Astrocyte of the cerebellum (primary cell): ENCODE data around the gene EPHX1.

Experiments
- DNase-seq: peaks from one replicate; pipeline ENCODE4 v3.0.0-alpha.2; 2011; ENCODE audit warnings: low read depth
- H3K4me3 ChIP-seq: 2 replicates; pipeline ENCODE4 v1.5.1; 2011; ENCODE audit warnings: mild to moderate bottlenecking, low read depth, low read length, moderate library complexity
- CTCF ChIP-seq: IDR thresholded peaks from 2 replicates; pipeline ENCODE4 v1.5.1; 2012; ENCODE audit warnings: low read length, low read depth, moderate library complexity, mild to moderate bottlenecking; ENCODE audit errors: missing control alignments
- in situ Hi-C: cut with HindIII; loops from 2 replicates; pipeline ENCODE4 v1.10.0; 2017; ENCODE audit warnings: low sequenced_read_pairs

EPHX1 gene

GRCh38 chr1:225860876-225861441 lies 51.0 kb downstream of the EPHX1 start:
- DNase-seq, result no peak
- in situ Hi-C loops, result no loop called here
- no peak overlapping the region for H3K4me3 ChIP-seq
- TF ChIP-seq CTCF, result no peak

- no peak for TF ChIP-seq CTCF
- DNase-seq, result no peak
- in situ Hi-C loops, result no loop called here
- H3K4me3 ChIP-seq, result no peak overlapping the region
Measured at GRCh38 chr1:225861834-225862580, 52.1 kb downstream of the EPHX1 start.

- no peak for TF ChIP-seq CTCF
- no peak overlapping the region for H3K4me3 ChIP-seq
- in situ Hi-C loops, result no loop called here
- no peak for DNase-seq
Measured at GRCh38 chr1:225862581-225862950, 52.6 kb downstream of the EPHX1 start.

- in situ Hi-C loops, result no loop called here
- no peak overlapping the region for H3K4me3 ChIP-seq
- DNase-seq, result no peak
- no peak for TF ChIP-seq CTCF
Measured at GRCh38 chr1:225863167-225863566, 53.2 kb downstream of the EPHX1 start.

- in situ Hi-C loops, result no loop called here
- no peak for TF ChIP-seq CTCF
- no peak overlapping the region for H3K4me3 ChIP-seq
- DNase-seq, result no peak
Measured at GRCh38 chr1:225865514-225865913, 55.6 kb downstream of the EPHX1 start.

GRCh38 chr1:225866061-225866837 lies 56.3 kb downstream of the EPHX1 start:
- no peak overlapping the region for H3K4me3 ChIP-seq
- DNase-seq, result peak; percentile 60
- TF ChIP-seq CTCF, result no peak
- in situ Hi-C loops, result no loop called here
